ENCODE results near the gene ZNF423.

DNA sequence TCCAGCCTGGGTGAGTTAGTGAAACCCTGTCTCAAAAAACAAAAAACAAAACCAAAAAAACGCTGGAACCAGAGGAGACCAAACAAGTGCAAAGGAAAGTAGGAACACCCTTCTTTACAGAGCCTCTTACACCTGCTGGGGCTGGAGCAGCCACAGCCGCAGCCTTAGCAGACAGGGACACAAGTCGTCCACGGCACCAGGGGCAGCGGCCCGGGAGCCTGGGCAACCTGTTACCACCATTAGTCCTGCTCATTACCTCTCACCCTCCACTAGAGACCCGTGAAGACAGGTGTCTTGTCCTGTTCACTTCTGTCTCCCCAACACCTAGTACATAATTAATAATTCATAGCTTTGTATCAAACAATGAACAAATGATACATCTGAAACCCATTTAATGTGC, 398.7 kb downstream of the ZNF423 start:
- no peak for TF ChIP-seq GATA3 (IDR thresholded peaks at IDR 0.05; ENCODE audit: low read depth, low read length)
- no peak for TF ChIP-seq GATA2 (IDR thresholded peaks at IDR 0.05; ENCODE audit: low read depth, low read length)

Data from SH-SY5Y (cell line).